Renal cortex interstitium (tissue), 11 donors: Measurements from ENCODE around the gene RIC3. TPM values are rescaled to one million over a fixed set of nuclear protein-coding genes. Genes with fewer than 3 reads are reported as not detected.
A peak's percentile ranks its signal among the peaks of the same experiment; 100 is the strongest.

Experiments
- DNase-seq, 11 donors: peaks; one replicate each; pipeline ENCODE4 v3.0.0-alpha.2; 2013; ENCODE audit warnings: low read depth in 9 of 11, low spot score in 4 of 11; ENCODE audit errors: extremely low read depth in 1 of 11
- polyA plus RNA-seq, 3 donors: library from polyadenylated mRNA; unstranded; fragments of 120-200 nt; gene quantifications; one replicate each; pipeline ENCODE4 v1.2.1, GENCODE V29; 2013; ENCODE audit not compliant: insufficient read length in 3 of 3

RIC3 gene
- polyA plus RNA-seq, 3 donors: 10.2 to 23.0 (median 12.1) TPM

GRCh38 chr11:8060801-8061554, 107.8 kb downstream of the RIC3 start:
- no peak for DNase-seq

- DNase-seq: no peak
These were observed 108.6 kb downstream of the RIC3 start for GRCh38 chr11:8060146-8060719.

GRCh38 chr11:8059571-8060011, 109.2 kb downstream of the RIC3 start:
- peak in 1 of 11 donors; percentile 56 for DNase-seq

- no peak for DNase-seq
These were observed 109.8 kb downstream of the RIC3 start for GRCh38 chr11:8059030-8059429.

- no peak for DNase-seq
These were observed 110.6 kb downstream of the RIC3 start for GRCh38 chr11:8058216-8058615.

- no peak for DNase-seq
These were observed 111.9 kb downstream of the RIC3 start for GRCh38 chr11:8056810-8057463.

Other genes starting within 250 kb of the RIC3 start
- gene OR10A6, start 237.8 kb downstream of the RIC3 start, polyA plus RNA-seq: under 1 TPM in 2 of 3 donors, not detected in 1; 0.08 to 0.20 TPM
- under 1 TPM in 1 of 3 donors, not detected in 2; 0.06 TPM for gene OR10A3, start 227.3 kb downstream of the RIC3 start, polyA plus RNA-seq
- under 1 TPM in 1 of 3 donors, not detected in 2; 0.11 TPM for gene NLRP10, start 203.6 kb downstream of the RIC3 start, polyA plus RNA-seq
- gene EIF3F, start 181.7 kb downstream of the RIC3 start, polyA plus RNA-seq: 100 to 1,000 TPM; 305 to 361 (median 325) TPM
- gene TUB, start 87.8 kb downstream of the RIC3 start, polyA plus RNA-seq: 10 to 100 TPM; 23.7 to 27.0 (median 24.5) TPM
- gene LMO1, start 94.9 kb upstream of the RIC3 start, polyA plus RNA-seq: 1 to 10 TPM in 2 of 3 donors, under 1 TPM in 1; 0.25 to 1.2 (median 1.0) TPM